ENCODE data around the gene MRLN.
"Not testable (repeated sequence)": the region's sequence is repeated elsewhere in the genome, so short reads cannot be mapped to it uniquely, and the experiment has no call there.

The MRLN gene

DNA sequence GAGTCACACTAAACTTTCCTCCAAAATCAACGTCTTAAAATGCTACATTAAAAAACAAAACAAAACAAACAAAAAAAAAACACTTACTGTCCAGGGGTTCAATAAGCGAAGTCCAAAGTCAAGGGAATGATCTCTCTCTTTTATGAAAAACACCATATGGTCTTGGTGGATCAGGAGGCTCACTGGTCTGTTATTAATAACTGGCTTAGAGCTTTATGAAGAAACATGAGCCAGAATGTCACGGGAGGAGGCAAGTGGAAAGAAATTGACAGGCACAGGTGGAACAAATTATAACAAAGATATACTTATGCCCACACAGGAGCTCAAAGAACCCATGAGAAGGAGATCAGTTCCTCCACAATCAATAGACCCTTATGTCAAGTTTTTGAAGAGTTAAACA is at the start of gene MRLN:
Gene MRLN (minus strand): TSS at position 189 of the 400 bp plus-strand sequence.
- no peak for DNase-seq

DNA sequence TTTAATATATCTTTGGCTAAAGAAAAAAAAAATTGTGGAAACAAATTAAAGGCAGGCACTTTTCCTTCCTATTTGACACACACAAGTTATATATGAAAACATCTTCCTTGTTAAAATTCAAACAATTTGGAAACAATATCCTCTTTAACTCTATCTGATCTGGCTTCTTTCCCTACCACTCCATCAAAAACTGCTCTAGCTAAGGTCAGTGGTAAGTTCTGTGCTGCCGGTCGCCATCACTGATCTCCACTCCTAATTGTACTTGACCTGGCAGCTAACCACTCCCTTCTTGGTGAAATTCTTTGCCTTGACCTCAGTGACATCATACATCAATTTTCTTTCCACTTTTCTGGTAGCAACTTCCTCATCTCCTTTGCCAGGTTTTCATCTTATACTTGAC is 47.9 kb upstream of the MRLN start:
- DNase-seq: no peak

DNA sequence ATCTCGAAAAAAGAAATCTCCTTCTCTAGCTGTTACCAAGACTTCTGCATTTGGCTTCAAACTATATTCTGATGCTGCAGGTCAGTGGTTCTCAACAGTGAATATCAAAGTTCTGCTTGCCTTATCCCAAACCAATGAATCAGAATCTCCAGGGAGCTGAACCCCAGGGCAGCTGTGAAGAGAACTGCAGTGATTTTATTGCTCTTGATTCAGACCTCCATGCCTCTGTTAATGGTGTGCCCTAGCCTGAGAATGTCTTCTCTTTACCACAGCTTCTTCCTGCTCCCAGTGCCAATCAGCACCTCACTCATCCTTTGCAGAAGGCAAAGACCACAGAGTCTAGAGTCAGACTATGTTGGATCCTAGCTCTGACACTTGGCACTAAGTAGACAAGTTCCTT is 46.2 kb upstream of the MRLN start:
- DNase-seq: no peak

DNA sequence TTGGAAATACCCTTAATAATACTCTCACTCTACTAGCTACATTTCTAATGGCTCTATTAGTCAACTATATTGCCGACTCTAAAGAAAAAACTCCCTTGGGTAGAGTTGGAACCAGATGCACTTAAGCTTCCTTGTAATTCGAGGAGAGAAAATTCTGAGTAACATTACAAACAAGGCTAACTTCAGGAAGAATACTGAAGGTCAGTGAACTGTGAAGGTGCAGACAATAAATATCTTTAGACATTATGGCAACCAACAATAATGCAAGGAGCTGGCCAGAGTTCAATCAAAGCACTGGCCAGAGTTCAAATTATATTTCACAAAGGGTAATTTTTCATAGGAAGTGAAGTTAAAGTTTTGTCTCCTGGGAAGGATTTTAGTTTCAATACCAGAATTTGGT is 40.7 kb upstream of the MRLN start:
- no peak for DNase-seq

DNA sequence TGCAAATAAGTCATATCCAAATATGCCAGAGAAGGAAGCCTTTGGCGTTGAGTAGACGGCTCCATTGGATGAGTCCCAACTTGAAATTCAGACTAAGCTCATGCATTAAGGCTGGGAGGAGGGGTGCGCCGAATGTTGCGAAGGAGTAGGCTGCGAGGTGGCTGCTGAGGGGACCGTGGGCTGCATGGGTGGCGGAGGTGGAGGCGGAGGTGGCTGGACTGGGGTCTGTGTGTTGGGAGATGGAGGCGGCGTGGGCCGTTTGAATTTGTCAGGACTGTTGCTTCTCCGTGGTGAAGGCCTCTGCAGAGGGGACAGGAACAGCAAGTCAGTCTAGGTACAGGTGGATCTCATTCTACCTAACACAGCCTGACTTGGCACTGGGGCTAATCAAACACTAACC is 39.6 kb upstream of the MRLN start:
- DNase-seq: no peak

DNA sequence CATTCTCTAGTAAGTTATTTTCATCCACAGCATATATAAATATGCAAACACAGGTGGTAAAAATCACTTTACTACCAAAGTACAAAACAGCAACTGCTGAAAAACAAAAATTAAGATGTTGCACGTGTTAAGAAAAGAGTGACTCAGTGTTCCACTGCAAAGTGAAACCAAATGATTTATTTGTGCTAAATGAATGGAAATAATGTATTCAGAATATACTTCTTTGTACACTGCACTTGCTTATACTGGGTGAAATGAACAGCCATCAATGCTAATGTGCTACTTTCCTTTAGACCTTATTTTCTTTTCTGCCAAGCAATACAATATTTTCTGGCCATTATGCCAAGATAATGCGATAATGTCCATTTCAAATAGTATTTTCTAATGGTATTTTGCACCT is 38.3 kb upstream of the MRLN start:
- no peak for DNase-seq

DNA sequence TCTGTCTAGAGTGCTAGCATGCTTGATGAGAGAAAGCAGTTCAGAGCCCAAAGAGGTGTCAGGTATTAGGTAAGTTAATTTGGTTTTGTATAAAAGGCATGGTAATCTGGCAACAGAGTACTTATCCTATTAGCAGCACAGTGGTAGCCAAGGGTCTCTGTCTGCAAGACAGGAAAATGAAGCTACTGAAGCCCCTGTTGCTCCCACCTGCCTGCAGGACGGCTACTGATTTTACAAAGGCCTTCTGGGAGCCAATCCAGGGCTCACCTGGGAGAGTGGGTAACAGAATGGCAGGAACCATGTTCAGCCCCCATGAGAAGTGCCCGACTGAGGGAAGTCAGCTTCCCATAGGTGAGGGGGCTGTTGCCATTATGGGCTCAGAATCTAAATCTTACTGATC is 36.8 kb upstream of the MRLN start:
- DNase-seq: not testable (repeated sequence)

DNA sequence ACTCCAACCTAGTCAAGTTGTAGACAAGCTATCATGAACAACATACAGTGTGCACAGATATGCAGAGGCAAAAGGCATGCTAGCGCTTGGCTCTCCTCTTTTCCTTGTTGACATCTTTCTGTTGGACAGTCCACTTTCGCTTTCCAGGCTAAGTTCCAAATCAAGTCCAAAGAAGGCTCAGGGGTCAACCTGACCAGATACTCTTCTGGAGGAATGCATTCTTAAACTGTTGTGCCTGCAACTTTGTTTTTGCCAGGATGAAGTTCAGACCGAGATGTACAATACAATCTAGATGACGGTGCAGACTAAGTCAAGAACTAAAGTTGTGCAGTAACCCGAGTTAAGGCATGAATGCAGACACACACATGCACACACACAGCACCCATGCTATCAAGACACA is 35.7 kb upstream of the MRLN start:
- DNase-seq: not testable (repeated sequence)

DNA sequence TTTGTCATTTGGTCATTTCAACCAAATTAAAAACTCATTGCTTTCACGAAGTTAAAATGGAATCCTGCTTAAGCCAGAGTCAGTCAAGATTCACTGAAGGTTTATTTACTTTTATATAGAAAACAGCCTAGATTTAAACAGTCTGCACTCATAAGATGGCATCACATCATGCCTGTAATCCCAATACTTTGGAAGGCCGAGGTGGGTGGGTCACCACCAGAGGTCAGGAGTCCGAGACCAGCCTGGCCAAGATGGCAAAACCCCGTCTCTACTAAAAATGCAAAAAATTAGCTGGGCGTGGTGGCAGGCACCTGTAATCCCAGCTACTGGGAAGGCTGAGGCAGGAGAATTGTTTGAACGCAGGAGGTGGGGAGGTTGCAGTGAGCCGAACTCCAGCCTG is 33.8 kb upstream of the MRLN start:
- not testable (repeated sequence) for DNase-seq

DNA sequence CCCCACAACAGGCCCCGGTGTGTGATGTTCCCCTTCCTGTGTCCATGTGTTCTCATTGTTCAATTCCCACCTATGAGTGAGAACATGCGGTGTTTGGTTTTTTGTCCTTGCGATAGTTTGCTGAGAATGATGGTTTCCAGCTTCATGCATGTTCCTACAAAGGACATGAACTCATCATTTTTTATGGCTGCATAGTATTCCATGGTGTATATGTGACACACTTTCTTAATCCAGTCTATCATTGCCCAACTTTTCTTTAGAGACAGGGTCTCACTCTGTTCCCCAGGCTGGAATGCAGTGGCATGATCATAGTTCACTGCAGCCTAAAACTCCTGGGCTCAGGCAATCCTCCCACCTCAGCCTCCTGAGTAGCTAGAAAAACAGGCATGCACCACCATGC is 32.2 kb upstream of the MRLN start:
- DNase-seq: not testable (repeated sequence)

DNA sequence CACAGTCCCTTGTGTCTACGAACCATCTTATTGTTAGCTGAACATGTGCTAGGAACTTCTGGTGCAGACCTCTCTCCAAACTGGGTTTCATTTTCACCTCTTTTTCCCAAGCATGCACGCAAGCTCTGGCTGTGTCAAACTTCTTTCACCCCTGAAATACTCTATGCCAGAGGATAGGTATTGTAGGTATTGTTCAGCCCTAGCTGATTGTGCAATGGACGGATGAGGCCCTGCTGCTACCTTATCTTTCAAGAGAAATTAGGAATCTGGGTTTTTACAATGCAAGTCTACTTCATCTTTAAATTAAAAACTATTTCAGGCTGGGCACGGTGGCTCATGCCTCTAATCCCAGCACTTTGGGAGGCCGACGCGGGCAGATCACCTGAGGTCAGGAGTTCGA is 28.3 kb upstream of the MRLN start:
- DNase-seq: no peak

DNA sequence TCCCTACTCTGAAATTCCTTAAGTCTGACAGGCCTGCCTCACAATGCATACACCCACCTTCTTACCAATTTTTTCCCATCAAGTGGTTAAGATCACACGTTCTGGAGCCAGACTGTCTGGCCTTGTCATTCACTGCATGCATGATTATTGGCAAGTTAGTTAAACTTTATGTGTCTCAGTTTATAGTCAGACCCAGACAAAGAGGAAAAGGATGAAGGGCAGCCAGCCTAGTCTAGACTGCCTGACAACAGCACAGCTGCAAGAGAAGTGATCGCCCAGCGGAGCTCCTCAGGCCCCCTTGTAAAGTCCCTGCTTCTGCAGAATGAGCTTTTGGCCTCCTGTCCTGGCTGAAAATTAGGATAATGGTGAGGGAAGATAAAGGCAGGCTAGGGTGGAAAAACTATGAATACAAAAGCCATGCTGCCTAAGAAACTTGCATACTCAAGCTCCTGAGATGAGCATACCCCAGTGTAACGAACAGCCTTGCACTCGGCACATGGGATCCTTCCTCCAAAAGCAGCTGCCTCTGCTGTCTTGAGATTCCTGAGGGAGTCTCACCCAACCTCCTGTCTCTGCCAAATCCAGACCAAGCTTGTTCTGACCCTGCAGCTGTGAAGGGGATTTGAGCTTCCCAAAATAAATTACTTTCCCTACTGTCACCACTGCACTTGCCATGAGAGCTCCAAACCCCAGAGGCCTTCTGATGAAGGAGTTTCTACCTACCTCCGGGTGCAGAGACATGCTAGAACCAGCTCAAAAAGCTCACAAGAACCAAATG is 26.7 kb upstream of the MRLN start:
- no peak for DNase-seq

DNA sequence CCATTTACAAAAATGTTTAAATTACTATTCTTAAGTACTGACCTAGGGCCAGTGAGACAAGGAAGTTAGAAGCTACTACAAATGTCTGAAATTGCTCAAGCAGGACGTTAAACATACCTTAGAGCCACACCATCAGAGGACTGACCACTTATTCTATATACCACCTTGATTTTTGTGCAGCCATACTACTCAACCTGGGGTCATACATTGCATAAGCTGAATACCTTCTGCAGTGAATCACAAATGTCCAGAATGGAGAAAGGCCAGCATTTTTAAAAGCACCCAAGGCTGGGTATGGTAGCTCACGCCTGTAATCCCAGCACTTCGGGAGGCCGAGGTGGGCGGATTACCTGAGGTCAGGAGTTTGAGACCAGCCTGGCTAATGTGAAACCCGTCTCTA is 21.2 kb upstream of the MRLN start:
- no peak for DNase-seq

DNA sequence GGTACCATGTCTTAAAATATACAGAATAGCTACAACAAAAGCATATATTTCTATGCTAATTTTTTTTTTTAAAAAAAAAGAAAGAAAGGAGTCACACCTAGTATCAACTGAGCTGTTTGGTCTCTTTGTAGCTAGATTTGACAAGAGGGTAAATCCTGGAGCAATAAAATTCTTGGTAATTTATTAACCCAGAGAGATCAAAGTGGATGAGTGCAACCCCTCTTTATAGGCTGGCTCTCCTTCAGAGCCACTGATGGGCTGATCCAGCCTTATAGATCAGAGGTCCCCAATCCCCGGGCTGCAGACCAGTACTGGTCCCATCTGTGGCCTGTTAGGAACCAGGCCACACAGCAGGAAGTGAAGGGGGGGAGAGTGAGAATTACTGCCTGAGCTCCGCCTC is 19.8 kb upstream of the MRLN start:
- no peak for DNase-seq

DNA sequence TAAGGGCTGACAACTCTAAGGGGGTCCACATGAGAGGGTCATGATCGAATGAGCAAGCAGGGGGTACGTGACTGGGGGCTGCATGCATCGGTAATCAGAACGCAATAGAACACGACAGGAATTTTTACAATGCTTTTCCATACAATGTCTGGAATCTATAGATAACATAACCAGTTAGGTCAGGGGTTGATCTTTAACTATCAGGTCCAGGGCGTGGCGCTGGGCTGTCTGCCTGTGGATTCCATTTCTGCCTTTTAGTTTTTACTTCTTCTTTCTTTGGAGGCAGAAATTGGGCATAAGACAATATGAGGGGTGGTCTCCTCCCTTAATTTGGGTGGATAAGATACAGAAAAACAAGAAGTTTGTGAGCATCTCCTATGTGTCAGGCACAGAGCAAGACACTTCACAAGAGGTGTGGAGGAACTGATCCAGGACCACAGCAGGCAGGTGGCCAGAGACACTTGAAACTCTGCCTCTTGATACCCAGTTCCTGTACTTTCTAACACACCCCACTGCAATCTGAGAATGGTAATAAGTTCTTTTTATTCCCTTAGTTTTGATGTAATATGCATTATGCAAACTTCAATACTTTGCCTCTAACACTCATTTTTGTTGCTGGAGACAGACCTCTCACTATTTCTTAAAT is 18.0 kb upstream of the MRLN start:
- no peak for DNase-seq

DNA sequence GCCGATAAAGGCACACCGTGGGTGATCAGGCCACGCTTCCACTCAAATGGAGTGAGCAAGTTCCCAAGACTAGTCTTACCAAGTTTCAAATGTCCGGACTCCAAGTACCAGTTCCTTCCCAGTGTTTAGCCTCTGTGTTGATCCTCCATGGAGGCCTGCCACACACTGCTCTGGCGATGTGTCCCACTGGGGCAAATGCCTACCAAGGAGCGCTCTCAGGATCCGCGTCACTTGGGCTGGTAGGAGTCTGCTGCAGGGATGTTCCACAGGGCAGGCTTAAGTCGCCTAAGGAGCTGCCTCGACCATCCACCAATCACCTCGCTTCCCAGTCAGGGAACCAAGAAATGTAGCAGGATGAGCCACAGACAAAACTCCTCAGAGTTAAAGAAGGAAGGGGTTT is 17.4 kb upstream of the MRLN start:
- no peak for DNase-seq

DNA sequence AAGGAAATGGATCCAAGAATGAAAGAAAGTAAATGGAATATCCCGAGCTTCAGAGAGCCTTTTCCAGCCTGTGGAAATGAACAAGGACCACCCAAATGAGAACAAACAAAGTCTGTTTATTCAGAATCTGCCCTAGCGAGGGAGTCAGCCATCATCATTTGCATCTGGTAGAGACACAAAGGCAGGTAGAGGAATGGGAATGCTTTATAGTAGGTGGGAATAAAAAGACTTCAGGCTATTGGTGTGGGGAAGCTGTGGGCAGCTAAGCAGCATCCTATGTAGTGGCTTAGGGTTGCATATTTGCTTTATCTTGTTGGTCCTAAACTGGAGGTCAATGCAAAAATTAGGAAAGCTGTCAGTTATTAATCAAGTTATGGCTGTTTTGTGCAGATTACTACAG is 9.2 kb upstream of the MRLN start:
- no peak for DNase-seq

DNA sequence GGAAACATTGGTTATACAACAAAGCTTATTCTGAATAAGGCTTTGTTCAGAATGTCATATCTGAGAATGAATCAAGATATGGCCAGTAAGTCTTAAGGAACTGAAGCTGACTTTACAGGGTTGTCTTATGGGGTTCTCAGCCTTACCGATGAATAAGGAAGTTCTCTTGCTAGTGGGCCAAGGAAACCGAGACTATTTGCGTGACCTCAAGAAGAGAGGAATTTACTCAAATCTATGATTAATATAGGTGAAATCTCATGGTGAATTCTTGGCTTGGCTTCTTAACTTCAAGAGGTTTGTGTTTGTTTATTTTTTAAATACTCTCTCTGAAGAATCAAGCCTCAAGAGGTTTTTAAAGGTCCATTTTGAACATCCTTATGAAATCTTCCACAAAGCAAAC is 4.7 kb upstream of the MRLN start:
- no peak for DNase-seq

DNA sequence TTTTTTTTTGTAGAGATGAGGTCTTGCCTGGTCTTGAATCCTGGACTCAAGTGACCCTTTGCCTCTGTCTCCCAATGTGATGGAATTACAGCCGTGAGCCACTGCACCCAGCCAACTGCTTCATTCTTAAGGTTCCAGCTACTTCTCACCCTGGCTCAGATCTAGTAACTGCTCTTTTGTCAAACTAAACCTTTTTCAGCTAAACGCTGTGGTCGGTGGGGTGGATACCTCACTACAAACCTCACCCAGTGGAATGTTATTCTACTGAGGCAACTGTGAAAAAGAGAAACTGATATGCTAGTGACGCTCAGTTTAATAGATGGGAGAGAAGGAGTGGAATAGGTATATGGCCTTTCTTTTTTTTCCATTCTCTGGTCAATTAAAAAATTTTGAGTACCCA is 1.7 kb upstream of the MRLN start:
- no peak for DNase-seq

DNA sequence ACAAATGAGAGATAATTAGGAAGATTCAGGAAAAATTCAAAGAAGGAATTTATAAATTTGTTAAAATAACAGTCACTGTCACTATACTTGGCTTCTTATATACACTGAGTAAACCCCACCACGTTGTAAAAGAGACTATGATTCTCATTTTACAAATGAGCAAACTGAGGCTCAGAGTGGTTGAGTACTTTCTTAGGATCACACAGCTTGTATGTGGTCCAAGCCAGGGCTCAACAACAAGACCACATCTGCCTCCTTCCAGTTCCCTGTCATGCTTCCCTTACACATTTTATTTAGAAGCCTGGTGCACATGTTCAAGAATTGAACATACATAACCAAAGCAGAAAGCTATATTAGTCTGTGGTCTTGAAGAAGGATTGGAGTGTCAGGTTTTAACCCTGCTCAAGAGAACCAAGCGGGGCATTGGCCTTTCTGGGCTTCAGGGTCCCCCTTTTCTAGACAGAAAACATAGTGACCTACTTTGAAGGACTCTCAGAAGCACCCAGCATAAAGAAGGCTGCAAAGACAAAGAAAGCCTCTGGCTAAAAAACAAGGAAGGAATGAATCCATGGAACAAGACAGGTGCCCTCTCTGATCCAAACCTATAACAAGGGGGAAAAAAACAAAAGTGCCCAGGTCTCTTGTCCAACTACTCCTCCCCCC is 846 bp downstream of the MRLN start:
- DNase-seq: no peak

DNA sequence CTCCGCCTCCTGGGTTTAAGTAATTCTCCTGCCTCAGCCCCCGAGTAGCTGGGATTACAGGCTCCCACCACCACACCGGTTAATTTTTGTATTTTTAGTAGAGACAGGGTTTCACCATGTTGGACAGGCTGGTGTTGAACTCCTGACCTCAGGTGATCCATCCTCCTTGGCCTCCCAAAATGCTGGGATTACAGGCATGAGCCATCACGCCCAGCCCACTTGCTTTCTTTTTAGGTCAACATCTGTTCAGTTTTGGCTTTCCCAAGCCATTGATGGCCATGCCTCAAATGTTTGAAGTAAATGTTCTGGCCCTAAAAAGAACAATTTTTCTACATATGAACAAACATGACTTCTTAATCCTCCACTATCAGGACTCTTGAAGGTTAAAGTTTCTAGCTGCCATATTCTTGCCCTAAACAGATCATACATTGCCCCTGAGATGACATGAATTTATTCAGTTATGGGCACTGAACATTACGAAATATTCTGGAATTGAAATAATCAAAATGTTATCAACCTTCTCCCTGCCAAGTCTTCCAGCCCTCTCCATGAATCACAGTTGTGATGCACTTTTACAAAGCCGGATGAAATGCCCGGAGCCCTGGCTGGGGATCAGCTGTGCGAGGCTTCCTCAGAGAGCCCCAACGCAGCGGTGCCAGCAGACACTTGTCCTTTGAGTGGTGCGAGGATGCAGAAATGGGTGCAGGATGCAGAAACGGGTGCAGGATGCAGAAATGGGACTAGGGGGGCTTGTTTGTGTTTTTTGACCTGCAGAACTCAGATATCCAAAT is 2.9 kb downstream of the MRLN start:
- no peak for DNase-seq

DNA sequence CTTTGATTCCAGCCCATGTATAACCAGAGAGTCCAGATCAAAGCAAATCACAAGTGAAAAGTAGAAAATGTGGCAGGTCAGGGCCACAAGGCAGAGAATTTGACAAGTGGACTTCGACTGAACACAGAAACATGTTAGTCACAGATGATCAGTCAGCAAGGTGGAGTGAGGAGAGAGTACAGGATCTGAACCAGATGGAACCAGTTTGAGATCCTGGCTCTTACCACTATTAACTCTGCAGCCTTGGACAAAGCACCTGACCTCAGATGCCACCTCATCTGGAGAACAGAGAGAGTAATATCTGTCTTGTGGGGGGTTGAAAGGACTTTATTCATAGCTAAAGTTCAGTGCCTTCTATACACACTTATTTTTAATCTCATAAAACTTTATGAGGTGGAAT is 4.4 kb downstream of the MRLN start:
- no peak for DNase-seq

DNA sequence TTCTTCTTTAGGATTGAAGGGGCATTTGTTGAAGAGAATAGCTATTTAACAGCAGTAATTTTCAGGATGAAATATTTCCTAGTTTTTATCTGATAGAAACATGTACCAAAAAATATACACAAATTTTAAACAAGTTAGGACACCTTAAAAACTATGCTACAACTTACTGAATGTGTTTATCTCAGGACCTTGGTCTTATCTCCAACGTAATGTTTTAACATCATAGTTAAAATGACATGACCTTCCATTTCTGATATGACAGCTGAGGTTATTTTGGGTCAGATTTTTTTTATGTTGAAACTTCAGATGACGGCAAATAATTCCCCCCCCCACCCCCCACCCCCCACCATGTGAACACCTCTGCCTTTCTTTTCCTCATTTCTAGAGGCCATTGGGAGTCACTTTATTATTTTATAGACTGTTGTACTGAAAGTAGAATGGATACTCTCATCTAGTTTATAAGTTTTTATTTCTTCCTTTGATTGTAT is 8.0 kb downstream of the MRLN start:
- no peak for DNase-seq

All from stimulated activated naive CD4-positive, alpha-beta T cell (primary cell).